PC-3 (cell line): Measurements from ENCODE around the gene SCRN3. TPM values are rescaled to one million over a fixed set of nuclear protein-coding genes. Genes with fewer than 3 reads are reported as not detected.
A peak's percentile ranks its signal among the peaks of the same experiment; 100 is the strongest.

Experiments used
- ATAC-seq: fragments of 200-7000 bp; cut with Tn5 transposase; 2 replicates; pipeline ENCODE4 v1.9.1; 2020; ENCODE audit warnings: mild to moderate bottlenecking, moderate library complexity
- BruUV-seq: library from RNA; stranded (reverse); fragments of 400-500 nt; replicated peaks from 2 replicates; lab custom pipeline; 2021; lab: Mats Ljungman, UMichigan
- CTCF ChIA-PET: fragments of 300-600 bp; sonication (Branson Sonifier 250); formaldehyde crosslinking; loops from one replicate; lab custom pipeline; 2022; ENCODE audit warnings: antibody characterized with exemption; lab: Charles Lee
- POLR2A ChIA-PET: fragments of 300-600 bp; sonication (Branson Sonifier 250); formaldehyde crosslinking; loops from one replicate; lab custom pipeline; 2022; ENCODE audit warnings: antibody characterized with exemption; ENCODE audit not compliant: unreplicated experiment; lab: Charles Lee
- DNase-seq: peaks from one replicate; pipeline ENCODE4 v3.0.0-alpha.2; 2015
- H2AFZ ChIP-seq: fragments of 300-600 bp; sonication (generic); 2 replicates; pipeline ENCODE4 v1.6.0; 2016; ENCODE audit warnings: antibody characterized with exemption, low read length
- H3F3A ChIP-seq: fragments of 300-600 bp; sonication (generic); one replicate; pipeline ENCODE4 v1.6.0; 2017; ENCODE audit warnings: antibody characterized with exemption, low read length, control low read depth, mild to moderate bottlenecking; ENCODE audit not compliant: unreplicated experiment
- H3K27ac ChIP-seq: fragments of 300-600 bp; sonication (generic); 2 replicates; pipeline ENCODE4 v1.5.1; 2016; ENCODE audit warnings: mild to moderate bottlenecking, low read length
- H3K27me3 ChIP-seq: fragments of 300-600 bp; sonication (generic); 2 replicates; pipeline ENCODE4 v1.6.1; 2016; ENCODE audit warnings: low read length, mixed read lengths
- H3K36me3 ChIP-seq: fragments of 300-600 bp; sonication (generic); 2 replicates; pipeline ENCODE4 v1.6.1; 2016; ENCODE audit warnings: low read depth, mixed run types, low read length, mixed read lengths
- H3K4me1 ChIP-seq: fragments of 300-600 bp; sonication (generic); 2 replicates; pipeline ENCODE4 v1.5.1; 2016; ENCODE audit warnings: low read length; ENCODE audit not compliant: insufficient read depth
- H3K4me2 ChIP-seq: fragments of 300-600 bp; sonication (generic); 2 replicates; pipeline ENCODE4 v1.6.0; 2016; ENCODE audit warnings: low read length
- H3K4me3 ChIP-seq: fragments of 300-600 bp; sonication (generic); 2 replicates; pipeline ENCODE4 v1.5.1; 2016; ENCODE audit warnings: mild to moderate bottlenecking, low read length, mixed read lengths
- H3K79me2 ChIP-seq: fragments of 300-600 bp; sonication (generic); 2 replicates; pipeline ENCODE4 v1.6.1; 2017; ENCODE audit warnings: low read length, mixed read lengths
- H3K9ac ChIP-seq: fragments of 300-600 bp; sonication (generic); 2 replicates; pipeline ENCODE4 v1.6.0; 2016; ENCODE audit warnings: mild to moderate bottlenecking, low read length
- H3K9me2 ChIP-seq: fragments of 300-600 bp; sonication (generic); replicated peaks from 2 replicates; pipeline ENCODE4 v1.6.1; 2016; ENCODE audit warnings: mixed run types, low read length, mixed read lengths
- H3K9me3 ChIP-seq: fragments of 300-600 bp; sonication (generic); 2 replicates; pipeline ENCODE4 v1.6.1; 2016; ENCODE audit warnings: low read length, mixed read lengths
- H4K20me1 ChIP-seq: fragments of 300-600 bp; sonication (generic); 2 replicates; pipeline ENCODE4 v1.6.1; 2016; ENCODE audit warnings: low read length, mixed read lengths
- EZH2 ChIP-seq: fragments of 300-600 bp; sonication (generic); IDR thresholded peaks from one replicate; pipeline ENCODE4 v1.6.1; 2017; ENCODE audit warnings: antibody characterized with exemption, mild to moderate bottlenecking, low read length; ENCODE audit not compliant: unreplicated experiment
- EZH2phosphoT487 ChIP-seq: fragments of 300-600 bp; sonication (generic); IDR thresholded peaks from 2 replicates; pipeline ENCODE4 v1.6.1; 2018; ENCODE audit warnings: mild to moderate bottlenecking, antibody characterized with exemption, low read length, borderline replicate concordance
- intact Hi-C: fragments of 100-400 bp; cut with micrococcal nuclease; formaldehyde crosslinking; loops from 2 replicates; pipeline ENCODE4 v1.9.0; 2023
- total RNA-seq: library from RNA; depleted of rRNA; stranded (reverse); fragments of >200 nt; gene quantifications from 2 replicates; pipeline ENCODE4 v1.2.3, GENCODE V29; 2014
- TF ChIP-seq, protein P1 (sequence below): fragments of 300-600 bp; sonication (generic); conservative IDR thresholded peaks from 2 replicates; pipeline ENCODE4 v1.5.1; 2017; ENCODE audit warnings: antibody characterized with exemption, low read depth, mild to moderate bottlenecking, low read length

The SCRN3 gene
- total RNA-seq, 1 experiment from 2014 or later = 26.6 TPM

DNA sequence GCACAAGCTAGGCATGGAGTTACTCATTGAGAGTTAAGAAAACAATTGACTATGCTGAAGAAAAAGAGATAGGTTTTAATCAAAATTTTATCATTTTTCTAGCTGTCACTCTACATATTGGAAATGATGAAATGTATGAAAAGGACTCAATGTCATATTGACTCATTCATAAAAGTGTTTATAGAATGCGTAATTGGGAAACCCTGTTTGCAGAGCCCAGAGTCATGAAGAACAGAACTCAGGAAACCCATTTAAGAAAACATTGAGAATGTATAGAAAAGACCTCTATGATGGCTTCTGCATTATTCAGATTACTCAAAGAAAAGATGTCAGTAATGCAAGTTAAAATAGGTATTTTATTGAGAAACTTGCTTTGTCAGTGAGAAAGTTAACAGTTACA is 36.4 kb downstream of the SCRN3 start:
- H3K4me3 ChIP-seq = no peak overlapping the region
- no TSS peak for BruUV-seq
- DNase-seq (peak; percentile 56), ATAC-seq (peak; percentile 91)
- peak overlapping the region; percentile 24 for H3K27ac ChIP-seq
- H3K36me3 ChIP-seq = 0 out of 2 replicates have a peak, but pooled peaks cover 3% of the 10 kb centered on the region
- H3K9ac ChIP-seq = no peak overlapping the region
- 0 out of 2 replicates have a peak, but pooled peaks cover 5% of the 10 kb centered on the region for H3K4me1 ChIP-seq
- H3K79me2 ChIP-seq = no peaks in the 10 kb centered on the region
- no peaks in the 10 kb centered on the region for H3F3A ChIP-seq
- ChIA-PET CTCF (interaction anchor here (0.7 kb wide), 1 partner anchor 55 kb away, joined by 3 read pairs; the partner anchor contains the start of gene GPR155), POLR2A (no interaction called here)
- H3K9me3 ChIP-seq = no peaks in the 10 kb centered on the region
- H4K20me1 ChIP-seq = no peaks in the 10 kb centered on the region
- no peak overlapping the region for H3K4me2 ChIP-seq
- TF ChIP-seq EZH2 = no peak
- TF ChIP-seq EZH2phosphoT487 = no peak
- TF ChIP-seq, protein P1, sequence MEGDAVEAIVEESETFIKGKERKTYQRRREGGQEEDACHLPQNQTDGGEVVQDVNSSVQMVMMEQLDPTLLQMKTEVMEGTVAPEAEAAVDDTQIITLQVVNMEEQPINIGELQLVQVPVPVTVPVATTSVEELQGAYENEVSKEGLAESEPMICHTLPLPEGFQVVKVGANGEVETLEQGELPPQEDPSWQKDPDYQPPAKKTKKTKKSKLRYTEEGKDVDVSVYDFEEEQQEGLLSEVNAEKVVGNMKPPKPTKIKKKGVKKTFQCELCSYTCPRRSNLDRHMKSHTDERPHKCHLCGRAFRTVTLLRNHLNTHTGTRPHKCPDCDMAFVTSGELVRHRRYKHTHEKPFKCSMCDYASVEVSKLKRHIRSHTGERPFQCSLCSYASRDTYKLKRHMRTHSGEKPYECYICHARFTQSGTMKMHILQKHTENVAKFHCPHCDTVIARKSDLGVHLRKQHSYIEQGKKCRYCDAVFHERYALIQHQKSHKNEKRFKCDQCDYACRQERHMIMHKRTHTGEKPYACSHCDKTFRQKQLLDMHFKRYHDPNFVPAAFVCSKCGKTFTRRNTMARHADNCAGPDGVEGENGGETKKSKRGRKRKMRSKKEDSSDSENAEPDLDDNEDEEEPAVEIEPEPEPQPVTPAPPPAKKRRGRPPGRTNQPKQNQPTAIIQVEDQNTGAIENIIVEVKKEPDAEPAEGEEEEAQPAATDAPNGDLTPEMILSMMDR = no peak
- intact Hi-C loops = no loop called here
- H3K27me3 ChIP-seq = no peaks in the 10 kb centered on the region
- no peaks in the 10 kb centered on the region for H3K9me2 ChIP-seq
- no peak overlapping the region for H2AFZ ChIP-seq

DNA sequence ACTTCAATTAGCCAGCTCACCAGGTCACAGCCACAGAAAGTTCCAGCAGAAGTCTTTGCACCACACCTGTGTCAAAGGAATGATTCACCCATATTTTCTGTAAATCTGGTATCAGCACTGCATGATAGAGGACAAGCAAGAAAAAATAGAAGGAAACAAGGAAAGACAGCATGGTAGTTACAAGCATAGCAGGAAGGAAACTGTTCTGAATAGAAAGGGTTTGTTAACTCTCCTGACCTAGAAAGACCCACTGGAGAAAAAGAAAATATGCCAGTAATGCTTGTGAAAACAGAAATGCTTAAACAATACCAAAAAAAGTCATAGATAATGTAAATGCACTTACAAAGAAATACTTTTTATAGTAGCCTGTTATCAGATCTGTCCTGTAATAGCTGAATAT is 40.8 kb downstream of the SCRN3 start:
- no peak overlapping the region for H3K27ac ChIP-seq
- POLR2A ChIA-PET = interaction anchor here (0.6 kb wide), 1 partner anchor 24 kb away, joined by 3 read pairs; no protein-coding TSS in a partner anchor
- H3F3A ChIP-seq = no peaks in the 10 kb centered on the region
- no peak overlapping the region for H3K4me2 ChIP-seq
- H3K79me2 ChIP-seq = no peaks in the 10 kb centered on the region
- no TSS peak for BruUV-seq
- CTCF ChIA-PET = no interaction called here
- no peaks in the 10 kb centered on the region for H3K36me3 ChIP-seq
- no peaks in the 10 kb centered on the region for H3K9me2 ChIP-seq
- H3K9ac ChIP-seq = no peak overlapping the region
- H3K9me3 ChIP-seq = no peaks in the 10 kb centered on the region
- no peaks in the 10 kb centered on the region for H3K27me3 ChIP-seq
- ATAC-seq (no peak), DNase-seq (no peak)
- H3K4me3 ChIP-seq = no peak overlapping the region
- TF ChIP-seq, protein P1 = no peak
- TF ChIP-seq EZH2 (no peak), EZH2phosphoT487 (no peak)
- 0 out of 2 replicates have a peak, but pooled peaks cover 5% of the 10 kb centered on the region for H3K4me1 ChIP-seq
- no peak overlapping the region for H2AFZ ChIP-seq
- intact Hi-C loops = no loop called here
- H4K20me1 ChIP-seq = no peaks in the 10 kb centered on the region

DNA sequence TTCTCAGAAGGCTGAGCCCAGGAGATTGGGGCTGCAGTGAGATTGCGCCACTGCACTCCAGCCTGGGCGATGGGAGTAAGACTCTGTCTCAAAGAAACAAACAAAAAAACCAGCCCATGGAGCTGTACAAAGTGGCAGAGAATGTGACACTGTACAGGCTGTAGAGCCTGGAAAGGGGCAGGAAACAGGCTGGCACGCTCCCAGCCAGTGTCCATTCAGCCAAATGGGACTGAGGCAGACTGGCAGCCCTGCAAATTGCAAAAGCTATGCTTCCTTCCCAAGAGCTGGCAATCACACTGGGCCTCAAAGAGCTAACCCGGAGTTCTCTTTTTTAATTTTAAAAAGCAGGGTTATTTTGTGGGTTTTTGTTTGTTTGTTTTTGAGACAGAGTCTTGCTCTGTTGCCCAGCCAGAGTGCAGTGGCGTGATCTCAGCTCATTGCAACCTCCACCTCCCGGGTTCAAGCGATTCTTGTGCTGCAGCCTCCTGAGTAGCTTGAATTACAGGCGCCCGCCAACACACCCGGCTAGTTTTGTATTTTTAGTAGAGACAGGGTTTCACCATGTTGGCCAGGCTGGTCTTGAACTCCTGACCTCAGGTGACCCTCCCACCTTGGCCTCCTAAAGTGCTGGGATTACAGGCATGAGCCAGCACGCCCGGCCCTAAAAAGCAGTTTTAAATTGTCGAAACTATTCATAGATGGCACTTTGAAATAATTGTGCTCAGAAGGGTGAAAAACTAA is 42.8 kb downstream of the SCRN3 start:
- POLR2A ChIA-PET = no interaction called here
- TF ChIP-seq, protein P1 = no peak
- TF ChIP-seq EZH2phosphoT487 (no peak), EZH2 (no peak)
- Histone ChIP-seq H3K27me3 (no peaks in the 10 kb centered on the region), H3K9me2 (no peaks in the 10 kb centered on the region), H3F3A (no peaks in the 10 kb centered on the region), H3K79me2 (no peaks in the 10 kb centered on the region), H3K36me3 (no peaks in the 10 kb centered on the region), H3K4me1 (peaks cover 14% of the 10 kb centered on the region), H3K9me3 (no peaks in the 10 kb centered on the region), H2AFZ (no peak overlapping the region), H3K4me2 (no peak overlapping the region), H3K9ac (no peak overlapping the region), H3K27ac (no peak overlapping the region), H3K4me3 (no peak overlapping the region), H4K20me1 (no peaks in the 10 kb centered on the region)
- BruUV-seq = no TSS peak
- DNase-seq (no peak), ATAC-seq (no peak)
- CTCF ChIA-PET = no interaction called here
- intact Hi-C loops = no loop called here
